ENCODE results near the gene FOXS1.

FOXS1 gene

DNA sequence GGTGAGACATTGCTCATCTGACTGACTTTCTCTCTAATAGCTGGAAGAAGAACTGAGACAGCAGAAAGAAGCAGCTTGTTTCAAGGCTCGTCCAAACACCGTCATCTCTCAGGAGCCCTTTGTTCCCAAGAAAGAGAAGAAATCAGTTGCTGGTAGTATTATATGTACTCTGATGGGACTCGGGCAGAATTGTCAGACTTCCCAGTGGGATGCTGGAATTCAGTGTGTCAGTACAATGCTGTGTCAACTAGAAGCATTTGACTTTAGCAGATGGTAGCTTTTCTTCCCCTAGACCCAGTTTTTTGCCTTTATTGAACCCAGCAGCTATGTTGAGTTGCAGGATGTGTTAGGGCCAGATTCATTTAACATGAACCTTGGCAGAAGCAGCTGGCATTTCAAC lies 48.0 kb downstream of the FOXS1 start:
- TF ChIP-seq, protein P1, sequence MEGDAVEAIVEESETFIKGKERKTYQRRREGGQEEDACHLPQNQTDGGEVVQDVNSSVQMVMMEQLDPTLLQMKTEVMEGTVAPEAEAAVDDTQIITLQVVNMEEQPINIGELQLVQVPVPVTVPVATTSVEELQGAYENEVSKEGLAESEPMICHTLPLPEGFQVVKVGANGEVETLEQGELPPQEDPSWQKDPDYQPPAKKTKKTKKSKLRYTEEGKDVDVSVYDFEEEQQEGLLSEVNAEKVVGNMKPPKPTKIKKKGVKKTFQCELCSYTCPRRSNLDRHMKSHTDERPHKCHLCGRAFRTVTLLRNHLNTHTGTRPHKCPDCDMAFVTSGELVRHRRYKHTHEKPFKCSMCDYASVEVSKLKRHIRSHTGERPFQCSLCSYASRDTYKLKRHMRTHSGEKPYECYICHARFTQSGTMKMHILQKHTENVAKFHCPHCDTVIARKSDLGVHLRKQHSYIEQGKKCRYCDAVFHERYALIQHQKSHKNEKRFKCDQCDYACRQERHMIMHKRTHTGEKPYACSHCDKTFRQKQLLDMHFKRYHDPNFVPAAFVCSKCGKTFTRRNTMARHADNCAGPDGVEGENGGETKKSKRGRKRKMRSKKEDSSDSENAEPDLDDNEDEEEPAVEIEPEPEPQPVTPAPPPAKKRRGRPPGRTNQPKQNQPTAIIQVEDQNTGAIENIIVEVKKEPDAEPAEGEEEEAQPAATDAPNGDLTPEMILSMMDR (IDR thresholded peaks at IDR 0.05; ENCODE audit: low read depth, low read length) = no peak
- DNase-seq (ENCODE audit: low read depth, low spot score) = no peak
- in situ Hi-C loops (cut with HindIII; ENCODE audit: low sequenced_read_pairs) = no loop called here
- no peak overlapping the region for H3K4me3 ChIP-seq (ENCODE audit: low read depth, low read length)

Data from astrocyte of the spinal cord (primary cell).